RWPE1 (cell line): ENCODE results near the gene LIN37.
"Not testable (repeated sequence)": the region's sequence is repeated elsewhere in the genome, so short reads cannot be mapped to it uniquely, and the experiment has no call there.

Experiments used
- CTCF ChIA-PET: fragments of 350-600 bp; sonication (Branson Sonifier 250); formaldehyde crosslinking; extraction: SDS; loops from one replicate; lab custom pipeline; 2021; lab: Yijun Ruan, JAX
- POLR2A ChIA-PET: fragments of 400-600 bp; formaldehyde crosslinking; extraction: SDS; loops from one replicate; lab custom pipeline; 2020; ENCODE audit warnings: antibody characterized with exemption; ENCODE audit not compliant: low non-redundant PET; lab: Yijun Ruan, JAX
- DNase-seq: peaks from one replicate; pipeline ENCODE4 v3.0.0; 2012; ENCODE audit warnings: low spot score
- H3K27ac ChIP-seq: fragments of 450-650 bp; 2 replicates; pipeline ENCODE4 v1.5.1; 2017
- TF ChIP-seq, protein P1 (sequence below): fragments of 450-650 bp; conservative IDR thresholded peaks from 2 replicates; pipeline ENCODE4 v1.5.1; 2017; ENCODE audit warnings: low read depth, mild to moderate bottlenecking

Gene LIN37

GRCh38 chr19:35759697-35760096 is 11.3 kb downstream of the LIN37 start:
- H3K27ac ChIP-seq = peak overlapping the region; percentile 98
- no peak for DNase-seq
- CTCF ChIA-PET = no interaction called here
- TF ChIP-seq, protein P1, sequence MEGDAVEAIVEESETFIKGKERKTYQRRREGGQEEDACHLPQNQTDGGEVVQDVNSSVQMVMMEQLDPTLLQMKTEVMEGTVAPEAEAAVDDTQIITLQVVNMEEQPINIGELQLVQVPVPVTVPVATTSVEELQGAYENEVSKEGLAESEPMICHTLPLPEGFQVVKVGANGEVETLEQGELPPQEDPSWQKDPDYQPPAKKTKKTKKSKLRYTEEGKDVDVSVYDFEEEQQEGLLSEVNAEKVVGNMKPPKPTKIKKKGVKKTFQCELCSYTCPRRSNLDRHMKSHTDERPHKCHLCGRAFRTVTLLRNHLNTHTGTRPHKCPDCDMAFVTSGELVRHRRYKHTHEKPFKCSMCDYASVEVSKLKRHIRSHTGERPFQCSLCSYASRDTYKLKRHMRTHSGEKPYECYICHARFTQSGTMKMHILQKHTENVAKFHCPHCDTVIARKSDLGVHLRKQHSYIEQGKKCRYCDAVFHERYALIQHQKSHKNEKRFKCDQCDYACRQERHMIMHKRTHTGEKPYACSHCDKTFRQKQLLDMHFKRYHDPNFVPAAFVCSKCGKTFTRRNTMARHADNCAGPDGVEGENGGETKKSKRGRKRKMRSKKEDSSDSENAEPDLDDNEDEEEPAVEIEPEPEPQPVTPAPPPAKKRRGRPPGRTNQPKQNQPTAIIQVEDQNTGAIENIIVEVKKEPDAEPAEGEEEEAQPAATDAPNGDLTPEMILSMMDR = no peak
- POLR2A ChIA-PET = no interaction called here

DNA sequence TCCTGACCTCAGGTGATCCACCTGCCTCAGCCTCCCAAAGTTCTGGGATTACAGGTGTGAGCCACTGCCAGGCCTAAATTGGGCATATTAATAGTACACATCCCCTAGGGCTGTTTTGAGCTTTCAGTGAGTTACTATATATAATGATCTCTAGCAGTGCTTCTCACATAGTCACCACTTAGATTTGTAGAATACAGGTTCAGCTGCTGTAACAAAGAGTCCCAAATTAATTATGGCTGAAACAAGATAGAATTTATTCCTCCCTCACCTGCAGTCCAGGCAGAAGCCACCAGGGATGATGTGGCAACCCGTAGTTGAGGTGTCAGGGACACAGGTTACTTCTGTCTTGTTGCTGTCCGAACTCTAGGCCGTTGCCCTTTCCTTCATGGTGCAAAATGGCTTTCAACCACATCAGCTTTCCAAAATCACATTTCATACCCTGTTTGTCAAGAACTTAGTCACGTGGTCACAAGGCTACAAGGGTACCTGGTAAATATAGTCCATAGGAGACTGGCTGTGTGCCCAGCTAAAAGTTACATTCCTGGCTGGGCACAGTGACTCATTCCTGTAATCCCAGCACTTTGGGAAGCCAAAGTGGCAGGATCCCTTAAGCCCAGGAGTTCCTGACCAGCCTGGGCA is 12.5 kb downstream of the LIN37 start:
- peak overlapping the region; percentile 32 for H3K27ac ChIP-seq
- CTCF ChIA-PET = no interaction called here
- no peak for DNase-seq
- TF ChIP-seq, protein P1 = no peak
- POLR2A ChIA-PET = no interaction called here

DNA sequence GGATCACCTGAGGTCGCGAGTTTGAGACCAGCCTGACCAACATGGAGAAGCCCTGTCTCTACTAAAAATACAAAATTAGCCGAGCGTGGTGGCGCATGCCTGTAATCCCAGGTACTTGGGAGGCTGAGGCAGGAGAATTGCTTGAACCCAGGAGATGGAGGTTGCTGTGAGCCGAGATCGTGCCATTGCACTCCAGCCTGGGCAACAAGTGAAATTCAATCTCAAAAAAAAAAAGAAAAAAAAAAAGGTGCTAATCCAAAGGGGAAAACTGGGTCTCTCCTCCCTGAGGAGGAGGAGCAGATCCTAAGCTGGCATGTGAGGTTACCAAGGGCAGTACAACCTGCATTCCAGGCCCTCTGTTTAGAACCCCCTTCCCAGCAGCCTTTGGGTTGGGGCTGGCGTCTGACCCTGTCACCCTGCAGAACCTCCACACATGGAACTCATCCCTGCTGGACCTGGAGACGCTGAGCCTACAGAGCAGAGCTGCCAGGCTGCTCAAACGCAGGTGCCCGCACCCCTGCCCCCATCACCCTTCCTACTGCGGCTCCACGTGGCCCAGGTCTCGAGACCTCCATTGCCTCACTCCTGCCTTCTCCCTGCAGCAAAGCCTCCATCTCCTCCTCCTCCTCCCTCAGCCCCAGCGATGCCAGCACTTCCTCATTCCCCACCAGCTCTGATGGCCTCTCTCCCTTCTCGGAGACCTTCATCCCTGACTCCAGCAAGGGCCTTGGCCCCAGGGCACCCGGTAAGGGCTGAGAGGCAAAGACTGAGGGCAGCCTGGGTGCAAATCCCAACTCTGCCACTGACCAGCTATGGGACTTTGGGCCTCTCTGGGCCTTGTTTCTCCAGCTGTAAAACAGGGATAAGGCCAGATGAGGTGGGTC is 16.3 kb downstream of the LIN37 start:
- peak overlapping the region; percentile 12; the same call in 1 of the 2 replicates for H3K27ac ChIP-seq
- no peak for DNase-seq
- CTCF ChIA-PET = no interaction called here
- POLR2A ChIA-PET = no interaction called here
- TF ChIP-seq, protein P1 = no peak

- no peak for DNase-seq
- POLR2A ChIA-PET = no interaction called here
- CTCF ChIA-PET = interaction anchor here (0.5 kb wide), 1 partner anchor 54 kb away, joined by 3 read pairs; no protein-coding TSS in a partner anchor
- peak overlapping the region; percentile 1; the same call in 1 of the 2 replicates for H3K27ac ChIP-seq
- TF ChIP-seq, protein P1 = no peak
These were observed 18.3 kb downstream of the LIN37 start for GRCh38 chr19:35766571-35767104.

DNA sequence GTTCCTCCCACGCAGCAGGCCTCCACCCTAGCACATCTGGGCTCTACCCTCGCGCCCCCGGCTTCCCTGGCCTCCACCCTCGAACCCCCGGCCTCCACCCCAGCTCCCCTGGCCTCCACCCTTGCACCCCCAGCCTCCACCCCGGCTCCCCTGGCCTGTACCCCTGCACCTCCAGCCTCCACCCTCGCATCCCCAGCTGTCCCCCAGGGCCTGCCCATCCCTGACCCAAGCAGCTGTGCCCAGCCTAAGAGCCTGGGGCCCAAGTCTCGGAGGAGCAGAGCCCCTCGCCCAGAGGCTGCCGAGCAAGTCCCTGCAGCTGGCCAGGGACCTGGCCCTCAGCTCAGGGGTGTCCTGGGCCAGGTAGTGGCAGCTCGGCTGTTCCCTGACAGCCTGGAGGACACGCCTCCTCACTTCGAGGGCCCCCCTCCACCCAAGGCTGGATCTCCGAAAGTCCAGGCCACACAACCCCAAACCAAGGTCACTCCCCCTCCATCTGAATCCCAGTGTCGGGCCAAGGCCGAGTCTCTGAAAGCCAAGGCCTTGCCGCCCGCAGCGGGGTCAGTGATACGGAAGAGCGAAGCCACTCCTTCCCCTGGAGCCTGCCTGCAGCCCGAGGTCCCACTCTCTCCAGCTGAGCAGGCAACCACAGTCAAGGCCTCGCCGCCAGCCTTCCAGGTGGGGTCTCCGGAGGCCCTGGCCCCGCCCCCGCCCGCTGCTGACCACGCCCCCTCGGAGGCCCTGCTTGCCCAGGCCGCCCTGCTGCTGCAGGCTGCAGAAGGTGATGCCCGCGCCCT is 19.1 kb downstream of the LIN37 start:
- H3K27ac ChIP-seq = no peak overlapping the region
- no peak for DNase-seq
- TF ChIP-seq, protein P1 = no peak
- CTCF ChIA-PET = no interaction called here
- POLR2A ChIA-PET = no interaction called here

GRCh38 chr19:35768082-35768421 is 19.7 kb downstream of the LIN37 start:
- H3K27ac ChIP-seq = no peak overlapping the region
- no peak for DNase-seq
- TF ChIP-seq, protein P1 = no peak
- ChIA-PET POLR2A (no interaction called here), CTCF (no interaction called here)

DNA sequence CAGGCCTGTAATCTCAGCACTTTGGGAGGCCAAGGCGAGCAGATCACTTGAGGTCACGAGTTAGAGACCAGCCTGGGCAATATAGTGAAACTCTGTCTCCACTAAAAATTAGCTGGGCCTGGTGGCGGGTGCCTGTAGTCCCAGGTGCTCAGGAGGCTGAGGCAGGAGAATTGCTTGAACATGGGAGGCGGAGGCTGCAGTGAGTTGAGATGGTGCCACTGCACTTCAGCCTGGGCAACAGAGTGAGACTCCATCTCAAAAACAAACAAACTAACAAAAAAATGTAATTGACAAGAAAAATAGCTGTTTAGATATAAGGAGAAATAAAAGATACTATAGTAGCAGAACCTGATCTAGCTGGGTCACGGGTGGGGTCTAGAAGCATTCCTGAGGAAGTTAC is 24.0 kb downstream of the LIN37 start:
- POLR2A ChIA-PET, DNase-seq, H3K27ac ChIP-seq, CTCF ChIA-PET: not testable (repeated sequence)
